Forelimb muscle (tissue), 1 donor: Measurements from ENCODE around the gene PIP4K2A. TPM values are rescaled to one million over a fixed set of nuclear protein-coding genes. Genes with fewer than 3 reads are reported as not detected.
"Not testable (repeated sequence)": the region's sequence is repeated elsewhere in the genome, so short reads cannot be mapped to it uniquely, and the experiment has no call there.

Experiments
- DNase-seq: peaks from one replicate; pipeline ENCODE4 v3.0.0-alpha.2; 2013; ENCODE audit warnings: low read depth
- polyA plus RNA-seq: library from polyadenylated mRNA; unstranded; fragments of 120-200 nt; gene quantifications from one replicate; pipeline ENCODE4 v1.2.1, GENCODE V29; 2013; ENCODE audit not compliant: insufficient read length

Gene PIP4K2A
- polyA plus RNA-seq, 1 donor, result 17.3 TPM

DNA sequence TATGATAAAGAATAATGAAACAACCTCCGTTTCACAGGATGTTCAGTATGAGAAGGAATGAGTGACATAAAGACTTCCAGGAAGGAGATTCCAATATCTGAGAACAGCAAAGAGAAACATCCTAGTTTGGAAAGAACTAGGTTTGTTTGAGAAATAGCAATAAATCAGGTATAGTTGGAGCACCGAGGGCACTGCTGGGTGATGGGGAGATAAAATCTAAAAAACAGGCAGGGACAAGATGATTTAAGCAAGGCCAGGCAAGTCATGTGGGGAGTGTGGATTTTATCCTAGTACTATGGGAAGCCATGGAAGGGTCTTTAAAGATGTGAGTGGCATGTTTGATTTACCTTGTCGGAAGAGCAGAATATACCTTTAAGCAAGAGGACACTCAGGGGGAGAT lies 199.4 kb downstream of the PIP4K2A start:
- DNase-seq, result no peak

DNA sequence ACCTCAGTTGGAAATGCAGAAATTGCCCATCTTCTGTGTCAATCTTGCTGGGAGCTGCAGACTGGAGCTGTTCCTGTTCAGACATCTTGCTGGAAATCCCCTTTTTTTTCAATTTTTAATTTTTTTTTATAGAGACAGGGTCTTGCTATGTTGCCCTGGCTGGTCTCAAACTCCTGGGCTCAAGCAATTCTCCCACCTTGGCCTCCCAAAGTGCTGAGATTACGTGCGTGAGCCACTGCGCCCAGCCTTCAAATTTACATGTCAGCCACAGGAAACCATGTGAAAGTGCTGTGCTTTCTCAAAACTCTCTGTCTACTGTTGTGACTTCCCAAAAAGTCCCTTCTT lies 200.0 kb downstream of the PIP4K2A start:
- DNase-seq, result not testable (repeated sequence)

DNA sequence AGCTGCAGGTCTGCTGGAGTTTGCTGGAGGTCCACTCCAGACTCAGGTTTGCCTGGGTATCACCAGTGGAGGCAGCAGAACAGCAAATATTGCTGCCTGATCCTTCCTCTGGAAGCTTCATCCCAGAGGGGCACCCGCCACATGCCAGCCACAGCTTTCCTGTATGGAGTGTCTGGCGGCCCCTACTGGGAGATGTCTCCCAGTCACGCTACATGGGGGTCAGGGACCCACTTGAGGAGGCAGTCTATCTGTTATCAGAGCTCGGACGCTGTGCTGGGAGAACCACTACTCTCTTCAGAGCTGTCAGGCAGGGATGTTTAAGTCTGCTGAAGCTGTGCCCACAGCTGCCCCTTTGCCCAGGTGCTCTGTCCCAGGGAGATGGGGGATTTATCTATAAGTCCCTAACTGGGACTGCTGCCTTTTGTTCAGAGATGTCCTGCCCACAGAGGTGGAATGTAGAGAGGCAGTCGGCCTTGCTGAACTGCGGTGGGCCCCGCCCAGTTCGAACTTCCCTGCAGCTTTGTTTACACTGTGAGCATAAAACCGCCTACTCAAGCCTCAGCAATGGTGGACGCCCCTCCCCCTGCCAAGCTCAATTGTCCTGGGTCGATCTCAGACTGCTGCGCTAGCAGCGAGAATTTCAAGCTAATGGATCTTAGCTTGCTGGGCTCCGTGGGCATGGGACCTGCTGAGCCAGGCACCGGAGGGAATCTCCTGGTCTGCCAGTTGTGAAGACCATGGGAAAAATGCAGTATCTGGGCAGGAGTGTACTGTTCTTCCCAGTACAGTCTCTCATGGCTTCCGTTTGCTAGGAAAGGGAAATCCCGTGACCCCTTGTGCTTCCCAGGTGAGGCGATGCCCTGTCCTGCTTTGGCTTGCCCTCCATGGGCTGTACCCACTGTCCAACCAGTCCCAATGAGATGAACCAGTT lies 200.6 kb downstream of the PIP4K2A start:
- not testable (repeated sequence) for DNase-seq

DNA sequence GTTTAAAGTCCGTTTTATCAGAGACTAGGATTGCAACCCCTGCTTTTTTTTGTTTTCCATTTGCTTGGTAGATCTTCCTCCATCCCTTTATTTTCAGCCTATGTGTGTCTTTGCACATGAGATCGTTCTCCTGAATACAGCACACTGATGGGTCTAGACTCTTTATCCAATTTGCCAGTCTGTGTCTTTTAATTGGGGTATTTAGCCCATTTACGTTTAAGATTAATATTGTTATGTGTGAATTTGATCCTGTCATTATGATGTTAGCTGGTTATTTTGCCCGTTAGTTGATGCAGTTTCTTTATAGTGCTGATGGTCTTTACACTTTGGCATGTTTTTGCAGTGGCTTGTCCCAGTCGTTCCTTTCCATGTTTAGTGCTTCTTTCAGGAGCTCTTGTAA lies 202.4 kb downstream of the PIP4K2A start:
- not testable (repeated sequence) for DNase-seq

DNA sequence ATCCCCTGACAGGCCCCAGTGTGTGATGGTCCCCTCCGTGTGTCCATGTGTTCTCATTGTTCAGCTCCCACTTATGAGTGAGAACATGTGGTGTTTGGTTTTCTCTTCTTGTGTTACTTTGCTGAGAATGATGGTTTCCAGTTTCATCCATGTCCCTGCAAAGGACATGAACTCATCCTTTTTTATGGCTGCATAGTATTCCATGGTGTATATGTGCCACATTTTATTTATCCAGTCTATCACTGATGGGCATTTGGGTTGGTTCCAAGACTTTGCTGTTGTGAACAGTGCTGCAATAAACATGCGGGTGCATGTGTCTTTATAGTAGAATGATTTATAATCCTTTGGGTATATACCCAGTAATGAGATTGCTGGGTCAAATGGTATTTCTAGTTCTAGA lies 206.2 kb downstream of the PIP4K2A start:
- DNase-seq, result not testable (repeated sequence)

DNA sequence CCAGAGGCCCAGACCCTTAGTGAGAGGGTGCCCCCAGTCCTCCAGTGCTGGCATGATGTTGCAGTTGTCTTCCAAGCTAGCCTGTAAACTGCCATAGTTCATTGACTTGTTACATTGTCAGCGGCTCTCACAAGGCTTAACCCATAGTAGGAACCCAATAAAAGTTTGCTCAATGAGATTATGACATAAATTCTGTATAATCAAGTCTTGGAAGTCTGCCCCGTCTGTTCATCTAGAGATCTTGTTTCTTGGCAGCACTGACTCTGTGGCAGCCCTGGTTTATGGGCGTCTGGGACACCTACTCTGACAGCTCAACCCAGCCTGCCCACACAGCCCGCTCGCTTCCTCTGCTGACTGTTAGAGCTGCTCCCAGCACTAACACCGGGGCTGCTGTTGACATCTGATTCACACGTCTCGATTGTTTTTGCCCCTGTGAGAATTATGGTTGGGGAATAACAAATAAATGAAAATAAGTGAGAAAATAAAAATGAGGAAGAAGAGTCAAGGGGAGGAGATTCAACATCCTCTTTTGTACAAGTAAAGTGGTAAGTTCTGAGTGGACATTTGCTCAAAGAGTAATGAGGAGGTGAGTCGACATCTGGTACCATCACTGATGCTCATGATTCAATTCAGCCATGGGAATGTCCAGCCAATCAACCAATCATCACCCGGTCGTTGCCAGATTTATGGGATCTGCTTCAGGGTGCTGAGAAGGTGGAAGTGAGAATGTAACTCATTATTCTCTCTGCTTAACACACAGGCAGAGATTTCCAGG lies 208.3 kb downstream of the PIP4K2A start:
- DNase-seq, result no peak

DNA sequence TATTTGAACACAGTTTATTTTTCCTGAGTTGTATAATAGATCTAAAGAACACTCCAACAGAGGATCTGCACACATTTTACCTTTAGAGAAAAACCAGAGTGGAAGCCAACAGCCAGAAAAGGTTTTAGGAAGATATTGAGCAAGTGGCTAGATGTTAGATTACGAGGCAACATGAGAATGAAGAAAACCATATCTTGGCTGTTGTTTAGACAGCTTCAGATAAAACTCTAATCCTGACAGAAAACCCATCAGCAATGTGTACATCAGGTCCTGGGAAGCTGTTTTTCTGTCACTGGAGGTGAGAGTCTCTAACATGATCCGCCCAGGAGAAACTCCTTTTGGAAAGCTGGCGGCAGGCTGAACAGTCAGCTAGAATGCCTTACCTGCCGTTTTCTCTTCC lies 209.6 kb downstream of the PIP4K2A start:
- DNase-seq, result no peak

DNA sequence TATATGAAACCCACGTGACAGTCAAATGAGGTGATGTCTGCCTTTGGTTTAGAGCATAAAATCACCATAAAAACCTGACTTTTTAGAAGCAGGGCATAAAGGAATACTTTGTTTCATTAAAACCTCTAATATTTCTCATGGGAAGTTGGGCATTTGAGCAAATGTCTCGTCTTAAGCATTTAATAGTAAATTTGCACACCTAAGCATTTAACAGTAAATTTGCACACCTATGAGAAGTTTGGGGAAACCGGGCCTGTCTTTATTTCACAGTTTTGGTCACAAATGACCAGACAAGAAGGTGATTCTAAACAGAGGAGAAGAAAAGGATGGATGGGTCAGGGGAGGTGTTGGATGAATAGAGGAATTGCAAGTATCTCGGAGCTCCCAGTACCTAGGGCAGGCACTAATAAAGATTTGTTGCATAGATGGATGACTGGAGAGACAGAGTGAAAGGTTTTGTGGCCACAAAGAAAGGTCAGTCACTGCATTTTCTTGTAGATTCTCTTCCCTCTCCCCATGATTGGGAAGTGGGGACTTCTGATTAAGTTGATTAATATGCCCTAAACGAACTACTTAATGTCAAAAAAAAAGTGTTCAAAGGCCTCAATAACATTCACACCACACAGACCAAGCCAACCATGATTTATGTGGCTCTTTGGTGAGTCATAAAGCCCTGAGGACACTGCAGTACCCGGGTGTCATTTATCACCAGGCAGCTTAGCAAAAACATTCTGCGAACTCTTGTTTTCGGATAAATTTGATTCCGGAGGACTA lies 210.9 kb downstream of the PIP4K2A start:
- DNase-seq, result no peak

DNA sequence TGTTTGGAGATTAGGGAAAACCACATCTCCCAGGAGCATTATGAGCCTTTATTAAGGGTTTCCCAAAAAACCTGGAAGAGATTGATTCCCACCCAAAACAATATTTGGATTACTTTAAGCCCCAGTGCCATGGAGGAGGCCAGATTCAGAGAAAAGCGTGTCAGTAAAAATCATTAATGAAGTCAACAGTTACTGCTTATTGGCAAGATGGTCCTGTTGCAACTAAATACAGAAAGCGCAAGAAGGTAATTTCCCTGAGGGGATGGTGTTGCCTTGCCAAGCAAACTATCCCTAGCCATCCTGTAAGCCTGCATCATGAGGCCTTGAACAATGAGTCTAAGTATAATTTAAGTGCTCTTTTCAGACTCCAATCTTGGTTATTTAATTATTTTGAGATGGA lies 212.5 kb downstream of the PIP4K2A start:
- DNase-seq, result no peak

DNA sequence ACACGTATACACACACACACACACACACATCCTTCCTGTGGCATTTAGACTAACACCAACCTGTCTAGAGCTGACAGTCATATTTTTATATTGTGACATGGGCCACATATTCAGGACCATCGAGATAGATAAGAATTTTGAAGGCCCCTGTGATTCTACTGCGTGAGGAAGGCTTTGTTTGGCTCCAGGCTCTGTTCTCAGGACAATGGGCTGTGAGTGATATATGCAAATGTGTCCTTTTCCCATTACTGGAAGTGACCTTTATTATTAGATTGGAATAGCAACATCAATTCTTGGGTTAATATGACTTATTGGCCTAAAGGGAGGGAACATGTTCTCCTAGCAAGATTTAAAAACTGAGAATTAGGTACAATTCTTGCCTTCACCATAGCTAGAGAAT lies 213.0 kb downstream of the PIP4K2A start:
- DNase-seq, result no peak

DNA sequence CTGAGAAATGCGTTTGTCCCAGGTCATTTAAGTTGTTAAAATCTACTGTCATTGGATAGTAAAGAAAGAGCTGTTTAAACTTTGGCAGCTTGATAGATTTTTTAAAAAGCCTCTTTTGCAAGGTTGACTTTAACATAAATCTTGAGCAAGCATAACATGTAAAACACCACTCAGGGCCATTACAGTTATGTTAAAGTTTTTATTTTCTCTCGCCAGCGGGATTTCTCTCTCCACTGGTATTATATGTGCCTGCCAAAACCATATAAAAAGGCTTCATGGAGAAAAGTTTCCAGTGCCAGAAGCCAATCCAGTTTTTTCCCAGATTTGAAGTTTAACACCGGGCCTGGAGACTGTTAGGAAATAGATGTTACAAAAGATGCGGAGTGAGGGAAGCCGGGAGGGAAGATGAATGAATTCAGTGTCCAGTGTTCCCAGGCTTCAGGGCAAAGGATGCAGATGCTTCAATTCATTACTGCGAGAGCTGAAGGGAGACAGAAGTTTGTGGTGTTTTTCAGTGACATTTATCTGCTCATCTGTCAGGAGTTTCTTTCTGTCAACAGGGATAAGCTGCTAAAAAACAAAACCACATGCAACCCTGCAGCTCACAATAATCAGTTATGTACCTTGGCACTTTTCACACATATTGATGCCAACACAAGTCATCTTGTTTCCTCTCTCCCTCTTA lies 213.6 kb downstream of the PIP4K2A start:
- DNase-seq, result no peak

DNA sequence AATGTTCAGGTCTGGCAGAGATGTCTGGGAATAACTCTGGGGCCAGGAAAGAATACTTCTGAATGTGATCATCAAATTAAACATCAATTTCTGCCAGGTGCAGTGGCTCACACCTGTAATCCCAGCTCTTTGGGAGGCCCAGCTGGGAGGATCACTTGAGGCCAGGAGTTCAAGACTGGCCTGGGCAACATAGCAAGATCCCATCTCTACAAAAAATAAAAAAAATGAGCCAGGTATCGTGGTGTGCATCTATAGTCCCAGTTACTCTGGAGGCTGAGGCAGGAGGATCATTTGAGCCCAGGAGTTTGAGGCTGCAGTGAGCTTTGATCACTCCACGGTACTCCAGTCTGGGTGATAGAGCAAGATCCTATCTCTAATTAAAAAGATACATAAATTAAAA lies 214.4 kb downstream of the PIP4K2A start:
- not testable (repeated sequence) for DNase-seq

DNA sequence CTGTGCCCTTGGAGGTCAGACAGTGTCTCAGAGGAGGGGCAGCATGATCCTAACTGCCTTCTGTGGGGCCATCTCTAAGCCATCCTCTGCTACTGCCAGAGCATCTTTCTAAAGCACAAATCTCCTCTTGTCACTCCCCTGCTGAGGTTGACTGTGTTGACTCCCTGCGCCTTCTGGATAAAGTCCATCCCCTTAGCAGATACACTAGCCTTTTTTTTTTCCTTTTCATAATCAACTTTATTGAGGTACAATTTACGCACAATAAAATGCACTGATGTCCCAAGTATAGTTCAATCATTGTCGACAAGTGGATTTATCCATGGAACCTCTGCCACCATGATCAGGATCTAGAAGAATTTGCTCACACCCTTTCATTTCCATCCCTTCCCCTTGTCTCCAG lies 219.0 kb downstream of the PIP4K2A start:
- no peak for DNase-seq

DNA sequence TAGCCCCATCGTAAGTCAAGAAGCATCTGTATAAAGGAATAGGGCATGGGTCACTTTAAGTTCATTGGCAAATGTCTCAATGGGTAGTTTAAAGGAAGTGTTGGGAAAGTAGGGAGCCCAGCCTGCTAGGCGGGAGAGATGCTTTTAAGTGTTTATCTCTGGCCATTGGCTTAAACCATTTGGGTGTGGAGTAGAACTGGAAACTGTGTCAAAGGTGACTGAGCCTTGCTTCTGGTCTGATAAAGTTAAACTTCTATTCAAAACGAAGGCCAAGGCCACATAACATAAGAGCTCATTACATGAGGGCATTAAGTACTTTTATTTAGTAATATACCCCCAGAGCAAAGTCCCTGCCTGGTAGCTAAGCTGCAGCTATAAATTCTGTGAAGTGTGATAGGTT lies 220.4 kb downstream of the PIP4K2A start:
- DNase-seq, result no peak

DNA sequence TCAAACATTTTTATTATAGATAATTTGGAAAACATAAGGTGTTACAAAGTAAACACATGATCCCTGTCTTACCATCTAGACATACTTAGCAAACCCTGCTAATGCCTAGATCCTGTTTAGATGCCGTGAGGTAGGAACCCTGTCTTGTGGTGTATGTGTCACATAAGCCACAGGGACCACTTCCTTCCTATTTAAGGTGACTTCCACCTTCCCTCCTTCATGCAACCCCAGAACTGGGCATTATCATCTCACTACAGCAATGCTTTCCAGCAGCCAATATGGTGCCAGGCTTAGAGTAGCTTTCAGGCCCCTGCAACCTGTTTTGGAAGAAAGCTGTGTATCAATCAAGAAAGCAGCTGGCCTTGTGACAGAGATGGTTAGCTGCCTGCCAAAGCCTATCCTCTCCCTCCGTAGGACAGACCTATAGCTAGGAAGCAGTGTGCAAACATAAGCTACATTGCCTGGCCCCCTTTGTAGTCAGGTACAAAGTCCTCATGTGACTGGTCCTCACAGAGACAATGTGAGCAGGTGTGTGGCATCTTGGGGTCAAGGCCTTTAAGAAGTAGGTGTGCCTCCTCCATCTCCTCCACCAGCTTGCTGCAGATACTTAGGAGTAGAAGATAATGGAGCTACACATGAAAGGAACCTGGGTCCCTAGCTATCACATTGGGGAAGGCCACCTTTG lies 222.3 kb downstream of the PIP4K2A start:
- DNase-seq, result no peak

DNA sequence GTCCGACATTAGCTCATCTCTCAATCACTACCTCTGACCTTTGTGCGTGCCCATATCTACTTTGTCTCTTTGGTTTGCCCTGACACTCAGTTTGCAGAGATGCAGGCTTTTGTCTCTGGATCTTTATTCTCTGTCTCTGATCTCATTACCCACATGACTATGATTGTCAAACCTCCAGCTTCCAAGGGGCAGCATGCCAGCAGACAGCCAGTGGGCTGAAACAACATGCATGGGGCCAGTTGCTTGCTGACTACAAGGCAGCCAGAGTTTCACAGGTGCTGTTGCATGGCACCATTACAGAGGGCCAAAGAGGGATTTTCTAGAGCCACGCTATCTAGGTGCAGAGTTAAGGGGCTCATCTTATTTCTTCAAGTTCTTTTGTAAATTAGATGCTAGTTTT lies 222.9 kb downstream of the PIP4K2A start:
- DNase-seq, result no peak

DNA sequence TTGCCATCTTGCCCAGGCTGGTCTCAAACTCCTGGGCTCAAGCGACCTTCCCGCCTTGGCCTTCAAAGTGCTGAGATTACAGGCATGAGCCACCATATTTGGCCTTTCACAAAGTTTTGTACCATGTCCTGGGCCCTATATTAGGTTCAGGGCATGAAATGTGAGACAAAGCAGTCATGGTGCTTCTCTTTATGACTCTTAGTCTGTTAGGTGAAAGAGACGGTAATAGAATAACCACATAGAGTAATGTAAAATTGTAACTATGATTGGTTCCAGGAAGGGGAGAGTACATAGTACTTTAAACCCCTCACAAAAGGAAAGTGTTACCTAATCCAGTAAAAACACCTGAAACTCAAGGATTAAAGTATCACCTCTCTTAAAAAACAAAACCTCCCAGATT lies 224.4 kb downstream of the PIP4K2A start:
- DNase-seq, result no peak

DNA sequence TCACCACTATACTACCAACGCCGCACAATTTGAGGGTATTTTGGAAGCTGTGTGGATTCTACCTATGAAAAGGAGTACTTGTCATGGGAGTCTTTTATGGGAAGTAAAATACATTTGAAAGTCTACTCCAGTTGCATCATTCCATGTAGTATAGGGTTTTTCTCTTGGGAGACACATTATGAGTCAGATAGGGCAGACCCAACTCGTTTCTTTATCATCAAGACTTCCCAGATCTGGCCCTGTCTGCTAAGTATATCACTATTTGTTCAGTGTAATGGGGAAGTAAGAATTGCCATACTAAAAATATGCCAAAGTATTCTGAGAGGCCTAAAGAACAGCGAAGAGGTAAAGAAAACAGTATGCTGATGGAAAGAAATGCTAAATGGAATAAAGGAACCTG lies 224.9 kb downstream of the PIP4K2A start:
- DNase-seq, result no peak

DNA sequence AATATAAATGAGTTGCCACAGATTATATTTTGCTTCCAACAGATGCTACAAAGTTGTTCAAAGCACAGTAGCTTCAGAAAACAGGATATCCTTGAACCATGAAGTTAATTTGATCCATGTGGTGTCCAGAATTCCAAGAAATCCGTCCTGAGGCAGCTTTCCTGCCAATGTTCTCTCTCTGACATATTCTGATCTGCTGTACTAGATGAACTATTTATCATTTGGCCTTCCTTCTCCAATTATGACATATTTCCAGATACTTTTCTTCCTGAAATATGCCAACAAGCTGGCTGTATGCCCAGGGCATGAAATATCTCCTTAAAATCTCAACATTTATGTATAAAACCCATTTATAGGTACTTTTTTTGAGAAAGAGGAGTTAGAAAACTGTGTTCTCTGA lies 227.9 kb downstream of the PIP4K2A start:
- no peak for DNase-seq
